ENCODE measurements around the gene SVOP.

GRCh38 chr12:108896336-108896735 is 124.5 kb downstream of the SVOP start:
- TF ChIP-seq, protein P1, sequence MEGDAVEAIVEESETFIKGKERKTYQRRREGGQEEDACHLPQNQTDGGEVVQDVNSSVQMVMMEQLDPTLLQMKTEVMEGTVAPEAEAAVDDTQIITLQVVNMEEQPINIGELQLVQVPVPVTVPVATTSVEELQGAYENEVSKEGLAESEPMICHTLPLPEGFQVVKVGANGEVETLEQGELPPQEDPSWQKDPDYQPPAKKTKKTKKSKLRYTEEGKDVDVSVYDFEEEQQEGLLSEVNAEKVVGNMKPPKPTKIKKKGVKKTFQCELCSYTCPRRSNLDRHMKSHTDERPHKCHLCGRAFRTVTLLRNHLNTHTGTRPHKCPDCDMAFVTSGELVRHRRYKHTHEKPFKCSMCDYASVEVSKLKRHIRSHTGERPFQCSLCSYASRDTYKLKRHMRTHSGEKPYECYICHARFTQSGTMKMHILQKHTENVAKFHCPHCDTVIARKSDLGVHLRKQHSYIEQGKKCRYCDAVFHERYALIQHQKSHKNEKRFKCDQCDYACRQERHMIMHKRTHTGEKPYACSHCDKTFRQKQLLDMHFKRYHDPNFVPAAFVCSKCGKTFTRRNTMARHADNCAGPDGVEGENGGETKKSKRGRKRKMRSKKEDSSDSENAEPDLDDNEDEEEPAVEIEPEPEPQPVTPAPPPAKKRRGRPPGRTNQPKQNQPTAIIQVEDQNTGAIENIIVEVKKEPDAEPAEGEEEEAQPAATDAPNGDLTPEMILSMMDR (conservative IDR thresholded peaks at IDR 0.05; ENCODE audit: low read length): no peak
- TF ChIP-seq EZH2phosphoT487 (IDR thresholded peaks at IDR 0.05; ENCODE audit: borderline replicate concordance): no peak
